NCI-H187 treated with DMSO at 0.1 percent for 48 hours (cell line): ENCODE results near the gene PMIS2.
"Not testable (repeated sequence)": the region's sequence is repeated elsewhere in the genome, so short reads cannot be mapped to it uniquely, and the experiment has no call there.

Experiments
- DNase-seq: peaks from one replicate; lab custom pipeline; 2025; lab: John Stamatoyannopoulos, UW

Gene PMIS2

GRCh38 chr19:35595026-35595425, 9.1 kb downstream of the PMIS2 start:
- not testable (repeated sequence) for DNase-seq

DNA sequence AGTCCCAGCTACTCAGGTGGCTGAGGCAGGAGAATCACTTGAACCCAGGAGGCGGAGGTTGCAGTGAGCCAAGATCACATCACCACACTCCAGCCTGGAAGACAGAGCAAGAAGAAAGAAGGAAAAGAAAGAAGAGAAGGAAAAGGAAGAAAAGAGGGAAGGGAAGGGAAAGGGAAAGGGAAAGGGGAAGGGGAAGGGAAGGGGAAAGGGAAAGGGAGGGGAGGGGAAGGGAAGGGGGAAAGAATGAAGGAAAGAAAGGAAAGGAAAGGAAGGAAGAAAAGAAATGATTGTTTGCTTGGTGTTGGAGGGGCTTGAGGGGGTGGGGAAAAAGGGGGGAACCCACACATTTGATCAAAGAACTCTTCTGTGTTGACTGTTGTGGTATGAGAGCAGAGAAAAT, 10.0 kb downstream of the PMIS2 start:
- no peak for DNase-seq

GRCh38 chr19:35596366-35596999, 10.5 kb downstream of the PMIS2 start:
- no peak for DNase-seq

DNA sequence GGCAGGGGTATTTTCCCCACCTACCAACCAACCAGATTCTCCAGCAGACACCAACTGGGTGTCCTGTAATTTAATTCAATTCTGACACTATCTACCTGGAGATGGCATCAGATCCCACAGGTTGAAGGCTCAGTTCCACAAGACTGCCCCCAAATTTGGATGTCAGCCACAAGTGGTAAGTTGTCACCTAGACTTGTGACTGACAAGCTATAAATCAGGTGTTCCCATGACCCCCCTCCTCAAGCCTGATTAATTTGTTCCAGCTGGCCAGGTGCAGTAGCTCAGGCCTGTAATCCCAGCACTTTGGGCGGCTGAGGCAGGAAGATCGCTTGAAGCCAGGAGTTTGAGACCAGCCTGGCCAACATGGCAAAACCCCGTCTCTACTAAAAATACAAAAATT, 16.0 kb downstream of the PMIS2 start:
- DNase-seq: no peak

GRCh38 chr19:35604436-35604835, 18.5 kb downstream of the PMIS2 start:
- DNase-seq: not testable (repeated sequence)

DNA sequence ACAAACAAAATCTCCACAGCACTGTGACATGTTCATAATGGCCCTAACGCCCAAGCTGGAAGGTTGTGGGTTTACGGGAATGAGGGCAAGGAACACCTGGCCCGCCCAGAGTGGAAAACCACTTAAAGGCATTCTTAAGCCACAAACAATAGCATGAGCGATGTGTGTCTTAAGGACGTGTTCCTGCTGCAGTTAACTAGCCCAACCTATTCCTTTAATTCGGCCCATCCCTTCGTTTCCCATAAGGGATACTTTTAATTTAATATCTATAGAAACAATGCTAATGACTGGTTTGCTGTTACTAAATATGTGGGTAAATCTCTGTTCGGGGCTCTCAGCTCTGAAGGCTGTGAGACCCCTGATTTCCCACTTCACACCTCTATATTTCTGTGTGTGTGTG, 21.2 kb downstream of the PMIS2 start:
- not testable (repeated sequence) for DNase-seq

- DNase-seq: no peak
Observed at GRCh38 chr19:35607661-35608060, 21.7 kb downstream of the PMIS2 start.

GRCh38 chr19:35608251-35608650, 22.3 kb downstream of the PMIS2 start:
- no peak for DNase-seq

DNA sequence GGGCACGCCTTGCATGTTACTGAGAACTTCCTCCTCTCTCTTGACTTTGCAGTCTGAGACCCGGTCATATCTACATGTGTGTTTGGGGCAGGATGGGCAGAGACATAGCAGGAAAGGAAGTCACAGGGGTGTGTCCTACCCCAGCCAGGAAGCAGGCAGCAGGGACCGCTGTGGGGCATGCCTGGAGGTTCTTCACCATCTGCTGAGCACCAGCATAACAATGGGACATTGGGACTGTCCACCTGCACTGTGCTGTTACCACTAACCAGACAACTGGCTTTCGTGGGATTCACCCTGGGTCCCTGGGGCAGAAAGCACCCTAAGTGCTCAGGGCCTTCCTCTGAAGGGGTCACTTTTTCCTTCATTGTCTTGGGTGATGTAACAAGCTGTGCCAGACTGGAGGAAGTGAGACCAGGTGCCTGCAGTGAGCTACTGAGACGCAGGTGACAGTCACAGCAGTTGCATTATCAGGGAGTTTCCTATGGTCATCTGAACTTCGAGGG, 23.9 kb downstream of the PMIS2 start:
- no peak for DNase-seq

GRCh38 chr19:35612224-35612558, 26.2 kb downstream of the PMIS2 start:
- DNase-seq: no peak

DNA sequence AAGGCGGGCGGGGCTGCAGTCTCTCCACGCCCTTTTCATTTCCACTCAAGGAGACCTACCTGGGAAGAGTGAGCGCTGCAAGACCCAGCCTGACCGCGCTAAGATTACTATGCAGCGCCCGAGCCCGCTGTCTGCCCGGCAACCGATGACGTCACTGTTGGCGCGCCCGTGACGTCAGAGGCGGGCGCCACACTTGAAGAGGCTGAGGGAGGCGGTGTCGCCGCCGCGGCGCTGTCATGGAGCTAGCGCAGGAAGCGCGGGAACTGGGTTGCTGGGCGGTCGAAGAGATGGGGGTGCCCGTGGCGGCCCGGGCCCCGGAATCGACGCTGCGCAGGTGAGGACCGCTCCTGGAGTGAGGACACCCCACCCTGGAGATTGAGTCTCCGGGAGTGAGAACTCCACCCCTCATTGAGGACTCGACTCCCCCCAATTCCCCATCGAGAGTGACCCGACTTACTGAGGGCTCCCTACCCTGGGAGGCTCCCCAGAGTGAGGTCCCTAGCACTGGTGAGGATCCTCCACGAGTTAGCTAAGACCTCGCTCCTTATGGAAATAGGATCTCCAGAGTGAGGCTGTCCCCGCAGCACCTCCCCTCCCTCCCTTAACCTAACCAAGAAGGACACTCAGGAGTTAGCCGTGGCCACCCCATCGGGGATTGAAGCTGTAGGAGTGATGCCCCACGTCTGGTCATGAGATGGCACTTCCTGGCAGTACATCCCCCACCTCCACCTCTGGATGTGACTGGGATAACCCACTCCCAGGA, 26.8 kb downstream of the PMIS2 start, which contains the start of gene HAUS5:
HAUS5 (plus strand) TSS at position 177 of the 763 bp plus-strand sequence; CDS start at position 237, 60 bp downstream.
- DNase-seq: peak; percentile 89

DNA sequence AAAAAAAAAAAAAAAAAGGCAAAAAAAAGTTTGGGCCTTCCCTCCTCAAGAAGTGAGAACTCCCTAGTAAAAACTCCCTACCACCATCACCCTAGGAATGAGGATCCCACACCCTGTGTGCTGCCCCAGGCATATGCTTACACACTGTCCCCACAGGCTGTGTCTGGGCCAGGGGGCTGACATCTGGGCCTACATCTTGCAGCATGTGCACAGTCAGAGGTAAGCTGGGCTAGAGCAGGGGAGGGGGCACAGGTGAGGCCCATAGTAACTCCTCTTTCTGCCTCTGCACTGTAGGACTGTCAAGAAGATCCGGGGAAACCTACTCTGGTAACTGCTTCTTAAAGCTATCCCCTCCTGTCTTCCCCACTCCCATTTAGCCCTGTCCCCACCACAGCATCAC, 27.6 kb downstream of the PMIS2 start:
- no peak for DNase-seq

- DNase-seq: no peak
Observed at GRCh38 chr19:35615036-35615435, 29.1 kb downstream of the PMIS2 start.

- DNase-seq: no peak
Observed at GRCh38 chr19:35618857-35619256, 32.9 kb downstream of the PMIS2 start.

- no peak for DNase-seq
Observed at GRCh38 chr19:35619290-35619923, 33.4 kb downstream of the PMIS2 start.

DNA sequence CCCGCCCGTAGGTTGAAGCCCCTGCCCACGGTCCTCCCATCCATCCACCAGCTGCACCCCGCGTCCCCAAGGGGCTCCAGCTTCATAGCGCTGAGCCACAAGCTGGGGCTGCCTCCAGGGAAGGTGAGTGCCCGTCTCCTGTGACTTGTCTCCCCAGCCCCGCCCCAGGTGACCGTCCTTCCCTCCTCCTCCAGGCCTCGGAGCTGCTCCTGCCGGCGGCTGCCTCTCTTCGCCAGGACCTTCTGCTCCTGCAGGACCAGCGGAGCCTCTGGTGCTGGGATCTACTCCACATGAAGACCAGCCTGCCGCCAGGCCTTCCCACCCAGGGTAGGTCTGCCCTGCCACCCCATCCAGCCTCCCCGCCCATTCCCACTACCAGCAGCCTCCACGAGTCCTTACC, 34.0 kb downstream of the PMIS2 start:
- no peak for DNase-seq

DNA sequence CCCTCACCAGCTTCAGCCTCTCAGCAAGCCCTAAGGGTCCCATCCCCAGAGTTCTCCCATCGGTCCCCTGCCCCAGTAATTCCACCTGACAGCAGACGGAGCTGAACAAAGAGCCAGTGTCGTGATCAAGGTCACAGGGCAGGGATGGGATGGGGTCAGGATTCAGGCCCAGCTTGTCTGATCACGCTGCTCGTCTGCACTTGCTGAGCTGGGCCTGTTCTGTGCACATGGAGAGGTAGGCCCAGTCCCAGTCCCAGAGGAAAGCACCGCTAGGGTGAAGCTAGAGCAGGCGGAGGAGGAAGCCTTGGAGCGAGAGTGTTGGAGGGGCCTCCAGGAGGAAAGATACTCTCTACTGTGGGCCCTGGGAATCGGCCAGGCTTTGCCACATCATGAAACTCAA, 35.7 kb downstream of the PMIS2 start:
- no peak for DNase-seq

DNA sequence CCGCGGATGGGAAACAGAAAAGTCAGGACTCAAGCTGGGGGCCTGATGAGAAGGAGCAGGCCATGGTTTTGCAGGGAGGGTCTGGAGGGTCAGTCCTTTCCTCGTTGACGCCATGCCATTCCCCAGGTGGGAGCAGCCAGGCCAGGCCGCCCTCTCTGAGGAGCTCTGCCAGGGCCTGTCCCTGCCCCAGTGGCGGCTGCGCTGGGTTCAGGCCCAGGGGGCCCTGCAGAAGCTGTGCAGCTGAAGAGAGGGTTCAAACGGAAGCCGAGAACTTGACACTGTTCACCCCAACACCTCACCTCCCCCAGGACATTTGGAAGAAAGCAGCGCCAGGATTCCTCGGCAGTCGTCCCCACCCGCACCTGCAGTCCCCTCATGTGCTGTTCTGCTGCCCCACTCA, 36.8 kb downstream of the PMIS2 start:
- no peak for DNase-seq

DNA sequence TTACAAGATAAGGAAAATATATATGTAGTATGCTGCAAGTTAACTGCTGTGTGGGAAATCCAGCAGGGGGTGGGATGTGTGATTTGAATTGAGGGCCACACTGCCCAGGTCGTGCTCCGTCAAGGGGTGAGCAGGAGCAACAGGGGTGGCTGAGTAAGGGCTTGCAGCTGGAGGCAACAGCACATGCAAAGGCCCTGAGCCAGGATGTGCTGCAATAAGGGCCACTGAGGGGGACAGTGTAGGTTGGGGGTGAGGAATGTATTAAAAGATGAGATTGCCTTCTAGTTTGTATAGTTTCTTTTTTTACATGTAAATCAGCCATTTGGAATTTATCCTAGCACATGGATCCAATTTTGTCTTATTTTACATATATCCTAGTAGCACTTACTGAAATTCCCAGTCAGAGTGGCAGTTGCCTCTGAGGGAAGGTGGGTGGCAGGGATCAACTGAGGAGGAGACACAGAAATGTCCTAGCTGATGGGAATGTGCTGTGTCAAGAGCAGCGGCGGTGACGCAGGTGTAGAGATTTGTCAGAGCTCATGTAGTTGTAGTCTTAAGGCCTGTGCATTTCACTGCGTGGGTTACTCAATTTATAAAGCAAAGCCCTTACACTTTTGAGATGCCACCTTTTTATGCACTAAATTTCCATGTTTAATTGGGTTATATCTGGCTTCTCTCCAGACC, 37.5 kb downstream of the PMIS2 start:
- no peak for DNase-seq

GRCh38 chr19:35628264-35628564, 42.2 kb downstream of the PMIS2 start:
- no peak for DNase-seq

- DNase-seq: peak; percentile 95
Observed at GRCh38 chr19:35628565-35629331, 42.8 kb downstream of the PMIS2 start, which contains the start of gene RBM42. Gene RBM42 (plus strand): TSS chr19:35629036. CDS start chr19:35629154, 118 bp downstream.

DNA sequence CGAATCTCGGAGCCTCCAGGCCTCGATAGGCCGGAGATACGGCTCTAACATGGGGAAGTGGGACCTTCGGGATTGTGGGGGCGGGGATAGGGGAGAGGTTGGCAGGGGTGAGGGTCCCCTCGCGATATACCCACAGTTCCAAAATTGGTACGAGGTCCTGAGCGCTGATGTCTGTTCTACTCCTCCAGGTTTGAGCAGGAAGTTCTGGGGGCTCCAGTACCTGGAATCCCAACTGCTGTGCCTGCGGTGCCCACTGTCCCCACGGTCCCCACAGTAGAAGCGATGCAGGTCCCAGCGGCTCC, 43.3 kb downstream of the PMIS2 start:
- DNase-seq: no peak
